ENCODE results near the gene ATP5ME.

ATP5ME gene

GRCh38 chr4:656436-657337 is 17.4 kb downstream of the ATP5ME start:
- H3K27me3 ChIP-seq (ENCODE audit: control insufficient read depth in 5 of 5, insufficient read depth in 4 of 5, low read length in 5 of 5), result peaks cover 6 to 27% (median 13%) of the 10 kb centered on the region in 5 donors
- no peaks in the 10 kb centered on the region for H3K9me3 ChIP-seq (ENCODE audit: control insufficient read depth in 5 of 5, low read length in 5 of 5)
- H3K9ac ChIP-seq (ENCODE audit: low read length in 5 of 5), result no peak overlapping the region
- H3K4me1 ChIP-seq (ENCODE audit: control insufficient read depth in 5 of 5, insufficient read depth in 5 of 5, low read length in 5 of 5), result peaks cover 0 to 3% (median 0%) of the 10 kb centered on the region in 5 donors
- no peak overlapping the region for H3K27ac ChIP-seq (ENCODE audit: low read depth, low read length)
- H3K4me3 ChIP-seq (ENCODE audit: low read depth in 1 of 5, low read length in 5 of 5), result no peak overlapping the region
- no peaks in the 10 kb centered on the region for H3K36me3 ChIP-seq (ENCODE audit: control insufficient read depth in 5 of 5, insufficient read depth in 5 of 5, low read length in 5 of 5)

- peaks cover 6 to 35% (median 21%) of the 10 kb centered on the region in 5 donors for H3K27me3 ChIP-seq (ENCODE audit: control insufficient read depth in 5 of 5, insufficient read depth in 4 of 5, low read length in 5 of 5)
- no peak overlapping the region for H3K9ac ChIP-seq (ENCODE audit: low read length in 5 of 5)
- peaks cover 0 to 3% (median 0%) of the 10 kb centered on the region in 5 donors for H3K4me1 ChIP-seq (ENCODE audit: control insufficient read depth in 5 of 5, insufficient read depth in 5 of 5, low read length in 5 of 5)
- H3K4me3 ChIP-seq (ENCODE audit: low read depth in 1 of 5, low read length in 5 of 5), result no peak overlapping the region
- no peak overlapping the region for H3K27ac ChIP-seq (ENCODE audit: low read depth, low read length)
- no peaks in the 10 kb centered on the region for H3K36me3 ChIP-seq (ENCODE audit: control insufficient read depth in 5 of 5, insufficient read depth in 5 of 5, low read length in 5 of 5)
- no peaks in the 10 kb centered on the region for H3K9me3 ChIP-seq (ENCODE audit: control insufficient read depth in 5 of 5, low read length in 5 of 5)
Measured at GRCh38 chr4:655464-656151, 18.5 kb downstream of the ATP5ME start.

GRCh38 chr4:654871-655463 is 19.1 kb downstream of the ATP5ME start:
- Histone ChIP-seq H3K4me1 (ENCODE audit: control insufficient read depth in 5 of 5, insufficient read depth in 5 of 5, low read length in 5 of 5) (peaks cover 0 to 3% (median 0%) of the 10 kb centered on the region in 5 donors), H3K4me3 (ENCODE audit: low read depth in 1 of 5, low read length in 5 of 5) (no peak overlapping the region), H3K27ac (ENCODE audit: low read depth, low read length) (no peak overlapping the region), H3K36me3 (ENCODE audit: control insufficient read depth in 5 of 5, insufficient read depth in 5 of 5, low read length in 5 of 5) (no peaks in the 10 kb centered on the region), H3K9me3 (ENCODE audit: control insufficient read depth in 5 of 5, low read length in 5 of 5) (no peaks in the 10 kb centered on the region), H3K9ac (ENCODE audit: low read length in 5 of 5) (no peak overlapping the region), H3K27me3 (ENCODE audit: control insufficient read depth in 5 of 5, insufficient read depth in 4 of 5, low read length in 5 of 5) (peaks cover 7 to 42% (median 27%) of the 10 kb centered on the region in 5 donors)

- no peaks in the 10 kb centered on the region for H3K9me3 ChIP-seq (ENCODE audit: control insufficient read depth in 5 of 5, low read length in 5 of 5)
- no peak overlapping the region for H3K27ac ChIP-seq (ENCODE audit: low read depth, low read length)
- no peaks in the 10 kb centered on the region for H3K36me3 ChIP-seq (ENCODE audit: control insufficient read depth in 5 of 5, insufficient read depth in 5 of 5, low read length in 5 of 5)
- no peak overlapping the region for H3K9ac ChIP-seq (ENCODE audit: low read length in 5 of 5)
- H3K4me3 ChIP-seq (ENCODE audit: low read depth in 1 of 5, low read length in 5 of 5), result no peak overlapping the region
- peaks cover 11 to 46% (median 32%) of the 10 kb centered on the region in 5 donors for H3K27me3 ChIP-seq (ENCODE audit: control insufficient read depth in 5 of 5, insufficient read depth in 4 of 5, low read length in 5 of 5)
- no peaks in the 10 kb centered on the region for H3K4me1 ChIP-seq (ENCODE audit: control insufficient read depth in 5 of 5, insufficient read depth in 5 of 5, low read length in 5 of 5)
Measured at GRCh38 chr4:654503-654845, 19.6 kb downstream of the ATP5ME start.

- no peak overlapping the region for H3K27ac ChIP-seq (ENCODE audit: low read depth, low read length)
- H3K9ac ChIP-seq (ENCODE audit: low read length in 5 of 5), result no peak overlapping the region
- no peaks in the 10 kb centered on the region for H3K9me3 ChIP-seq (ENCODE audit: control insufficient read depth in 5 of 5, low read length in 5 of 5)
- H3K4me1 ChIP-seq (ENCODE audit: control insufficient read depth in 5 of 5, insufficient read depth in 5 of 5, low read length in 5 of 5), result no peaks in the 10 kb centered on the region
- no peaks in the 10 kb centered on the region for H3K36me3 ChIP-seq (ENCODE audit: control insufficient read depth in 5 of 5, insufficient read depth in 5 of 5, low read length in 5 of 5)
- peaks cover 14 to 47% (median 34%) of the 10 kb centered on the region in 5 donors for H3K27me3 ChIP-seq (ENCODE audit: control insufficient read depth in 5 of 5, insufficient read depth in 4 of 5, low read length in 5 of 5)
- H3K4me3 ChIP-seq (ENCODE audit: low read depth in 1 of 5, low read length in 5 of 5), result no peak overlapping the region
Measured at GRCh38 chr4:653831-654502, 20.1 kb downstream of the ATP5ME start.

GRCh38 chr4:653080-653821 is 20.8 kb downstream of the ATP5ME start:
- Histone ChIP-seq H3K4me1 (ENCODE audit: control insufficient read depth in 5 of 5, insufficient read depth in 5 of 5, low read length in 5 of 5) (no peaks in the 10 kb centered on the region), H3K4me3 (ENCODE audit: low read depth in 1 of 5, low read length in 5 of 5) (no peak overlapping the region), H3K27ac (ENCODE audit: low read depth, low read length) (no peak overlapping the region)

GRCh38 chr4:651884-652642 is 22.0 kb downstream of the ATP5ME start:
- H3K4me3 ChIP-seq (ENCODE audit: low read depth in 1 of 5, low read length in 5 of 5), result no peak overlapping the region
- no peaks in the 10 kb centered on the region for H3K9me3 ChIP-seq (ENCODE audit: control insufficient read depth in 5 of 5, low read length in 5 of 5)
- H3K4me1 ChIP-seq (ENCODE audit: control insufficient read depth in 5 of 5, insufficient read depth in 5 of 5, low read length in 5 of 5), result no peaks in the 10 kb centered on the region
- H3K9ac ChIP-seq (ENCODE audit: low read length in 5 of 5), result no peak overlapping the region
- no peak overlapping the region for H3K27ac ChIP-seq (ENCODE audit: low read depth, low read length)
- peaks cover 17 to 57% (median 42%) of the 10 kb centered on the region in 5 donors for H3K27me3 ChIP-seq (ENCODE audit: control insufficient read depth in 5 of 5, insufficient read depth in 4 of 5, low read length in 5 of 5)
- H3K36me3 ChIP-seq (ENCODE audit: control insufficient read depth in 5 of 5, insufficient read depth in 5 of 5, low read length in 5 of 5), result no peaks in the 10 kb centered on the region

More at GRCh38 chr4:653080-653821, 20.8 kb downstream of the ATP5ME start:
- Histone ChIP-seq H3K27me3 (ENCODE audit: control insufficient read depth in 5 of 5, insufficient read depth in 4 of 5, low read length in 5 of 5) (peaks cover 20 to 53% (median 39%) of the 10 kb centered on the region in 5 donors), H3K9ac (ENCODE audit: low read length in 5 of 5) (no peak overlapping the region), H3K36me3 (ENCODE audit: control insufficient read depth in 5 of 5, insufficient read depth in 5 of 5, low read length in 5 of 5) (no peaks in the 10 kb centered on the region), H3K9me3 (ENCODE audit: control insufficient read depth in 5 of 5, low read length in 5 of 5) (no peaks in the 10 kb centered on the region)

GRCh38 chr4:650951-651883 is 22.9 kb downstream of the ATP5ME start:
- H3K27ac ChIP-seq (ENCODE audit: low read depth, low read length), result no peak overlapping the region
- H3K4me1 ChIP-seq (ENCODE audit: control insufficient read depth in 5 of 5, insufficient read depth in 5 of 5, low read length in 5 of 5), result no peaks in the 10 kb centered on the region
- H3K36me3 ChIP-seq (ENCODE audit: control insufficient read depth in 5 of 5, insufficient read depth in 5 of 5, low read length in 5 of 5), result no peaks in the 10 kb centered on the region
- H3K9ac ChIP-seq (ENCODE audit: low read length in 5 of 5), result no peak overlapping the region
- peaks cover 14 to 60% (median 40%) of the 10 kb centered on the region in 5 donors for H3K27me3 ChIP-seq (ENCODE audit: control insufficient read depth in 5 of 5, insufficient read depth in 4 of 5, low read length in 5 of 5)
- no peaks in the 10 kb centered on the region for H3K9me3 ChIP-seq (ENCODE audit: control insufficient read depth in 5 of 5, low read length in 5 of 5)
- no peak overlapping the region for H3K4me3 ChIP-seq (ENCODE audit: low read depth in 1 of 5, low read length in 5 of 5)

Data from subcutaneous abdominal adipose tissue (tissue), 5 donors.